ENCODE data around the gene XYLT2.

XYLT2 gene

DNA sequence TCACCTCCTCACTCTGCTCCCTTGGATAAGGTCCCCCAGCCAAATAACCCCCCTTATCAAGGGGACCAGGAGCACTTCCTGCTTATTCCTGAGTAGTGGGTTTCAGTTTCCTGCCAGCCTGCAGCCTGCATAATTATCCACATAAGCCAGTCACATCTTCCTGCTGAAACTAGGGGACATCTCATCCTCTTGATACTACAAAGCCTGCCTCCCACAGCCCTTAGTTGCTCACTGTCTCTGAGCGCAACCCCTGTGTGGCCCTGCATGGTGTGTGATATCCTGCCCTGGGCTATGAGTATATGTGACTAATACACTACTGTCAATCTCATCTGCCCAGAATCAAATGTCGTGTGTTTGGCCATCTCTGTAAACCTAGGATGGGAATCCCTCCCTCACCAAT lies 8.0 kb upstream of the XYLT2 start:
- Histone ChIP-seq H3K4me3 (replicated peaks; ENCODE audit: insufficient read depth, low read length) (no peak overlapping the region), H3K27me3 (ENCODE audit: insufficient read depth, poor library complexity, severe bottlenecking) (no peaks in the 10 kb centered on the region), H3K27ac (replicated peaks) (no peak overlapping the region)
- no peak for DNase-seq (ENCODE audit: low read depth in 1 of 2, low spot score in 1 of 2)
- TF ChIP-seq CTCF (IDR thresholded peaks at IDR 0.05; ENCODE audit: insufficient read depth, low read length): no peak
- no peak for TF ChIP-seq POLR2AphosphoS5 (IDR thresholded peaks at IDR 0.05; ENCODE audit: low read depth)
- TF ChIP-seq, protein P1, sequence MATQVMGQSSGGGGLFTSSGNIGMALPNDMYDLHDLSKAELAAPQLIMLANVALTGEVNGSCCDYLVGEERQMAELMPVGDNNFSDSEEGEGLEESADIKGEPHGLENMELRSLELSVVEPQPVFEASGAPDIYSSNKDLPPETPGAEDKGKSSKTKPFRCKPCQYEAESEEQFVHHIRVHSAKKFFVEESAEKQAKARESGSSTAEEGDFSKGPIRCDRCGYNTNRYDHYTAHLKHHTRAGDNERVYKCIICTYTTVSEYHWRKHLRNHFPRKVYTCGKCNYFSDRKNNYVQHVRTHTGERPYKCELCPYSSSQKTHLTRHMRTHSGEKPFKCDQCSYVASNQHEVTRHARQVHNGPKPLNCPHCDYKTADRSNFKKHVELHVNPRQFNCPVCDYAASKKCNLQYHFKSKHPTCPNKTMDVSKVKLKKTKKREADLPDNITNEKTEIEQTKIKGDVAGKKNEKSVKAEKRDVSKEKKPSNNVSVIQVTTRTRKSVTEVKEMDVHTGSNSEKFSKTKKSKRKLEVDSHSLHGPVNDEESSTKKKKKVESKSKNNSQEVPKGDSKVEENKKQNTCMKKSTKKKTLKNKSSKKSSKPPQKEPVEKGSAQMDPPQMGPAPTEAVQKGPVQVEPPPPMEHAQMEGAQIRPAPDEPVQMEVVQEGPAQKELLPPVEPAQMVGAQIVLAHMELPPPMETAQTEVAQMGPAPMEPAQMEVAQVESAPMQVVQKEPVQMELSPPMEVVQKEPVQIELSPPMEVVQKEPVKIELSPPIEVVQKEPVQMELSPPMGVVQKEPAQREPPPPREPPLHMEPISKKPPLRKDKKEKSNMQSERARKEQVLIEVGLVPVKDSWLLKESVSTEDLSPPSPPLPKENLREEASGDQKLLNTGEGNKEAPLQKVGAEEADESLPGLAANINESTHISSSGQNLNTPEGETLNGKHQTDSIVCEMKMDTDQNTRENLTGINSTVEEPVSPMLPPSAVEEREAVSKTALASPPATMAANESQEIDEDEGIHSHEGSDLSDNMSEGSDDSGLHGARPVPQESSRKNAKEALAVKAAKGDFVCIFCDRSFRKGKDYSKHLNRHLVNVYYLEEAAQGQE (IDR thresholded peaks at IDR 0.05; ENCODE audit: insufficient replicate concordance, low read depth): no peak
- no peak for TF ChIP-seq SPI1 (IDR thresholded peaks at IDR 0.05; ENCODE audit: borderline replicate concordance, low read depth)
- TF ChIP-seq GABPA (IDR thresholded peaks at IDR 0.05; ENCODE audit: low read depth): no peak

- DNase-seq (ENCODE audit: low read depth in 1 of 2, low spot score in 1 of 2): no peak
- Histone ChIP-seq H3K27ac (replicated peaks) (no peak overlapping the region), H3K27me3 (ENCODE audit: insufficient read depth, poor library complexity, severe bottlenecking) (no peaks in the 10 kb centered on the region), H3K4me3 (replicated peaks; ENCODE audit: insufficient read depth, low read length) (no peak overlapping the region)
- TF ChIP-seq CTCF (IDR thresholded peaks at IDR 0.05; ENCODE audit: insufficient read depth, low read length): no peak
- no peak for TF ChIP-seq POLR2AphosphoS5 (IDR thresholded peaks at IDR 0.05; ENCODE audit: low read depth)
- TF ChIP-seq SPI1 (IDR thresholded peaks at IDR 0.05; ENCODE audit: borderline replicate concordance, low read depth): no peak
- TF ChIP-seq, protein P1 (IDR thresholded peaks at IDR 0.05; ENCODE audit: insufficient replicate concordance, low read depth): no peak
- no peak for TF ChIP-seq GABPA (IDR thresholded peaks at IDR 0.05; ENCODE audit: low read depth)
Observed at GRCh38 chr17:50338645-50339044, 7.3 kb upstream of the XYLT2 start.

DNA sequence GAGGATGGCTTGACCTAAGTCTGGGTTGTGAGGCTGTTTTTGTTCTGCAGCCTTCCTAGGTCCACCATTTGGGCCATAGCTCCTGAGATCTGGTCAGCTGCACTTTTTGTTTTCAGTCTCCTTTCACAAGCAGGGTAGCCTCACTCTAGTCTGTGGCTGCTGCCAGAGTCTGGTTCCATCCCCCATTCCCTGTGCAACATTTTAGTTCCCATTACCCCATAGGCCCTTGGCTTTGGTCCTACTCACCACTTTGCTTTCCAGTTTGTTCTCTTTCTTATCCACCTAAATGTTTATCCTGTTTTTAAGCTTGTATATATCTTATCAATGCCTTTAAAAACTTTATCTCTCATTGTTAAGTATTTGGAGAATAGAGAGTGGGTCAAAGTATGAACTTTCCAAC lies 6.5 kb upstream of the XYLT2 start:
- no peak overlapping the region for H3K4me3 ChIP-seq (replicated peaks; ENCODE audit: insufficient read depth, low read length)

More for the DNA sequence above, 6.5 kb upstream of the XYLT2 start:
- no peak for DNase-seq (ENCODE audit: low read depth in 1 of 2, low spot score in 1 of 2)
- TF ChIP-seq POLR2AphosphoS5 (IDR thresholded peaks at IDR 0.05; ENCODE audit: low read depth) (no peak), CTCF (IDR thresholded peaks at IDR 0.05; ENCODE audit: insufficient read depth, low read length) (no peak)
- Histone ChIP-seq H3K27ac (replicated peaks) (no peak overlapping the region), H3K27me3 (ENCODE audit: insufficient read depth, poor library complexity, severe bottlenecking) (no peaks in the 10 kb centered on the region)

Measured in HL-60 (cell line).